ENCODE data around the gene KIF26B. TPM values are rescaled to one million over a fixed set of nuclear protein-coding genes. Genes with fewer than 3 reads are reported as not detected.
A peak's percentile ranks its signal among the peaks of the same experiment; 100 is the strongest.

Gene KIF26B
- total and polyA plus RNA-seq, 2 experiments from 2014 or later: 2.5 to 8.0 TPM

DNA sequence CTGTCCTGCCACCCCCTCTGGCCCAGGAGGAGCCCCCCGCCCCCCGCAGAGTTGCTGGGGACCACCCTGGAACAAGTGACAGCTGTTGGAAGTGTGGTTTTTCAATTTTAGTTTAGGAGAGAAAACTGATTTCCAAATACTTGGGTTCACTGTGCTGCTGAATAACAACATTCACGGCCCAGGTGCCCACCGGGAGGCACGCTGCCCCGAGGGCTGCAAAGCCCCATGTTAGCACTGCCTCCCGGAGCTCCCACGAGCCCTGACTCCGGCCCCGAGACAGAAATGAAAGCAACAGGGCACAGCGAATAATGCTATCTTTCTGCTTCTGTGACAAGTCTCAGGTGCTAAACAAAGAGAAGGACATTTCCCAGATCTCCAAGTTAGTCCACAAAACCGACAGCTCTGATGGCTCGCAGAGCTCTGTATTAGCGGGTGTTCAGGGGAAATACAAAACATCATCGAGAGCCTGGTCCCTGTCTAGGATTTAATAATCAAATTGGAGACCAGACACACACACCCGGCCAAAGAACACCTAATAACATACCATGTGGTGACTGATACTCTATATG is 451.5 kb downstream of the KIF26B start:
- Histone ChIP-seq H2AFZ (no peak overlapping the region), H3F3A (ENCODE audit: insufficient read depth) (no peaks in the 10 kb centered on the region), H3K36me3 (ENCODE audit: low read depth) (no peaks in the 10 kb centered on the region; the same call in 1 of the 2 replicates), H3K9me3 (ENCODE audit: low read depth) (no peaks in the 10 kb centered on the region), H3K79me2 (ENCODE audit: insufficient read depth) (no peaks in the 10 kb centered on the region), H3K9me2 (ENCODE audit: insufficient read depth) (no peaks in the 10 kb centered on the region), H3K9ac (no peak overlapping the region), H3K27me3 (replicated peaks; ENCODE audit: insufficient read depth) (no peaks in the 10 kb centered on the region), H3K4me3 (no peak overlapping the region), H3K4me1 (ENCODE audit: insufficient read depth) (peaks cover 12% of the 10 kb centered on the region), H4K20me1 (ENCODE audit: insufficient read depth) (no peaks in the 10 kb centered on the region), H3K27ac (no peak overlapping the region), H3K4me2 (ENCODE audit: unreplicated experiment) (peak overlapping the region; percentile 35)
- TF ChIP-seq EZH2phosphoT487 (IDR thresholded peaks at IDR 0.05; ENCODE audit: insufficient read depth, low read depth) (no peak), EZH2 (IDR thresholded peaks at IDR 0.05; ENCODE audit: insufficient read depth, poor library complexity, severe bottlenecking) (no peak)
- 82 to 83% methylated on average over 16 of the region's 16 CpGs for WGBS, 2 experiments (ENCODE audit: low coverage in 1 of 2, low lambda C conversion rate in 2 of 2, missing lambda C conversion rate in 2 of 2)
- in situ Hi-C loops (cut with MboI): no loop called here
- no peak for DNase-seq

DNA sequence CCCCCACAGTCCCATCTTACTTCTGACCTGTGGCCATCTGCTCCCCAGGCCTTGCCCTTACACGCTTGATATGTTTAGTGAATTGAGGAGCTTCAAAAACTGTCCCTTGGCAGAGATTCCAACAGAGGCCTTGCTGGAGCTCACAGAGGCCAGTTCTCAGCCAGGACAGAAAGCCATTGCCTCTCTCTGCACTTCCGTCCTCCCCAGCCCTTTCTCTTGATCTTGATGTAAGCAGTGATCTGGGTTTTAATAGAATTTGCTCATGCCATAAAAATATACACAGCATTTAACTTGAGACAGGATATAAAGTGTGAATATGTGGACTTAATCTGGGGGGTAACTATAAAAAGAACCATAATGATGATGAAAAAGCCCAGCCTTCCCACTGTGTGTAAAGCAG is 453.5 kb downstream of the KIF26B start:
- no peak overlapping the region for H3K27ac ChIP-seq
- no peak overlapping the region for H3K4me3 ChIP-seq
- in situ Hi-C loops (cut with MboI): no loop called here
- WGBS, 2 experiments (ENCODE audit: low coverage in 1 of 2, low lambda C conversion rate in 2 of 2, missing lambda C conversion rate in 2 of 2): 93 to 98% methylated on average over 2 of the region's 2 CpGs
- no peaks in the 10 kb centered on the region for H3F3A ChIP-seq (ENCODE audit: insufficient read depth)
- no peak overlapping the region for H2AFZ ChIP-seq
- no peaks in the 10 kb centered on the region for H3K9me3 ChIP-seq (ENCODE audit: low read depth)
- peaks cover 12% of the 10 kb centered on the region for H3K4me1 ChIP-seq (ENCODE audit: insufficient read depth)
- no peak for DNase-seq
- H4K20me1 ChIP-seq (ENCODE audit: insufficient read depth): no peaks in the 10 kb centered on the region
- no peaks in the 10 kb centered on the region for H3K9me2 ChIP-seq (ENCODE audit: insufficient read depth)
- H3K36me3 ChIP-seq (ENCODE audit: low read depth): no peaks in the 10 kb centered on the region; the same call in 1 of the 2 replicates
- TF ChIP-seq EZH2 (IDR thresholded peaks at IDR 0.05; ENCODE audit: insufficient read depth, poor library complexity, severe bottlenecking) (no peak), EZH2phosphoT487 (IDR thresholded peaks at IDR 0.05; ENCODE audit: insufficient read depth, low read depth) (no peak)
- no peaks in the 10 kb centered on the region for H3K27me3 ChIP-seq (replicated peaks; ENCODE audit: insufficient read depth)
- H3K79me2 ChIP-seq (ENCODE audit: insufficient read depth): no peaks in the 10 kb centered on the region
- no peak overlapping the region for H3K9ac ChIP-seq
- H3K4me2 ChIP-seq (ENCODE audit: unreplicated experiment): no peak overlapping the region

DNA sequence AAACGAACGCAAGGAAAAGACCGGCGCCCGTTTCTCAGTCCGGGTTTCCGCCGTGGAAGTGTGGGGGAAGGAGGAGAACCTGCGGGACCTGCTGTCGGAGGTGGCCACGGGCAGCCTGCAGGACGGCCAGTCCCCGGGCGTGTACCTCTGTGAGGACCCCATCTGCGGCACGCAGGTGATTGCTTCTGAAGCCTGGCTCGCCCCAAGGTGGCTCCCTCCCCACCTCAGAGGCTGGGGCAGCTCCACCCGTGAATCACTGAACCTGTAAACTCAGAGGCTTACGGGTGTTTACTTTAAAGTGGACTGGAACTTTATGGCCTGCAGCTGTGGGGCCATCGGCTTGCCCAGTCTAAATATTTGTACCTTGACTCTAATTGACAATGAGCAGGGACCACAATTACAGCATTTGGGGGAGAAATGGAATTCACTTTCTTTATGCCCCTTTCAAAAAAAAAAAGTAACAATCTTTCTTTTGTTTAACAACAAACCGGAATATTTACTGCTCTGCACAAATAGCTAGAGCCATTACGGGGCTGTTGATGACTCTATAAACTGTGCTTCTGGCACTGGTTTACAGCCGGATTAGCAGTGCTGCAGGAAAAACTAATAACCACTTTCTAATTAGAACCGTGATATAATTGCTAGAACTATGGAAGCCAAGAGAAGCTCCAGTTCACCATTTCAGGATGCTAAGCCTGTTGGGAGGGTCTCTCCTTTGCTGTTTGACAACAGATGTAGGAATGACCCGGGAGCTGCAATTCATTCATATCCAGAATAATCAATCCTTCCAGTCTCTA is 454.8 kb downstream of the KIF26B start:
- Histone ChIP-seq H3K27ac (no peak overlapping the region), H3K9ac (no peak overlapping the region), H3K79me2 (ENCODE audit: insufficient read depth) (no peaks in the 10 kb centered on the region), H3K36me3 (ENCODE audit: low read depth) (no peaks in the 10 kb centered on the region; the same call in 1 of the 2 replicates), H3K9me2 (ENCODE audit: insufficient read depth) (no peaks in the 10 kb centered on the region), H3F3A (ENCODE audit: insufficient read depth) (no peaks in the 10 kb centered on the region), H3K4me1 (ENCODE audit: insufficient read depth) (peaks cover 12% of the 10 kb centered on the region), H2AFZ (no peak overlapping the region), H3K9me3 (ENCODE audit: low read depth) (no peaks in the 10 kb centered on the region), H3K4me2 (ENCODE audit: unreplicated experiment) (no peak overlapping the region), H3K4me3 (no peak overlapping the region), H3K27me3 (replicated peaks; ENCODE audit: insufficient read depth) (no peaks in the 10 kb centered on the region), H4K20me1 (ENCODE audit: insufficient read depth) (no peaks in the 10 kb centered on the region)
- no peak for TF ChIP-seq EZH2 (IDR thresholded peaks at IDR 0.05; ENCODE audit: insufficient read depth, poor library complexity, severe bottlenecking)
- no peak for TF ChIP-seq EZH2phosphoT487 (IDR thresholded peaks at IDR 0.05; ENCODE audit: insufficient read depth, low read depth)
- in situ Hi-C loops (cut with MboI): no loop called here
- DNase-seq: no peak
- 88 to 89% methylated on average over 22 to 25 of the region's 25 CpGs for WGBS, 2 experiments (ENCODE audit: low coverage in 1 of 2, low lambda C conversion rate in 2 of 2, missing lambda C conversion rate in 2 of 2)

DNA sequence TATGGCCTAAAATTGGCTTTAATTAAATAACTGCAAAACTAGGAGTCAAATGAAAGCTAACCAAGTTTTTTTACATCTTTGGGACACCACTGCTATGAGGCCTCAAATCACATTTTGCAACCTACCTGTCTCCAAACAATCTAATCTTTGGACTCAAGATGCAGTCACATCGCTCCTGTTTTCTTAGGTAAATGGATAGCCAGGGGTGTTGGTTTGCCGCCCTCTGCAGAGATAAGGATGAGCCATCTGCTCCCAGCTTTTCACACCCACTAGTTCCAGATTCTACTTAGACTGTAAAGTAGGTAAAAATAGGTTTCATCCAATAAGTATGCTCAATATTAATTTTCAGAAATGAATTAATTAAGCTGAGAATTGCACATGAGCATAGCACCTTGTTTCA is 456.5 kb downstream of the KIF26B start:
- in situ Hi-C loops (cut with MboI): no loop called here
- H3F3A ChIP-seq (ENCODE audit: insufficient read depth): no peaks in the 10 kb centered on the region
- WGBS, 2 experiments (ENCODE audit: low coverage in 1 of 2, low lambda C conversion rate in 2 of 2, missing lambda C conversion rate in 2 of 2): 82 to 89% methylated on average over 2 of the region's 2 CpGs

More for the DNA sequence above, 456.5 kb downstream of the KIF26B start:
- no peak overlapping the region for H3K27ac ChIP-seq
- no peaks in the 10 kb centered on the region for H3K9me3 ChIP-seq (ENCODE audit: low read depth)
- no peaks in the 10 kb centered on the region for H3K9me2 ChIP-seq (ENCODE audit: insufficient read depth)
- H3K79me2 ChIP-seq (ENCODE audit: insufficient read depth): no peaks in the 10 kb centered on the region
- DNase-seq: no peak
- peaks cover 11% of the 10 kb centered on the region for H3K4me1 ChIP-seq (ENCODE audit: insufficient read depth)
- H3K4me2 ChIP-seq (ENCODE audit: unreplicated experiment): no peak overlapping the region
- no peak overlapping the region for H2AFZ ChIP-seq
- no peaks in the 10 kb centered on the region for H4K20me1 ChIP-seq (ENCODE audit: insufficient read depth)
- H3K4me3 ChIP-seq: no peak overlapping the region
- H3K27me3 ChIP-seq (replicated peaks; ENCODE audit: insufficient read depth): no peaks in the 10 kb centered on the region
- no peaks in the 10 kb centered on the region; the same call in 1 of the 2 replicates for H3K36me3 ChIP-seq (ENCODE audit: low read depth)
- TF ChIP-seq EZH2 (IDR thresholded peaks at IDR 0.05; ENCODE audit: insufficient read depth, poor library complexity, severe bottlenecking): no peak
- no peak for TF ChIP-seq EZH2phosphoT487 (IDR thresholded peaks at IDR 0.05; ENCODE audit: insufficient read depth, low read depth)
- no peak overlapping the region for H3K9ac ChIP-seq

All from GM23248 (cell line).